Stimulated activated CD8-positive, alpha-beta memory T cell treated with anti-CD3 and anti-CD28 coated beads, Interleukin-7, amount 100 ng/mL, for 4 hours (primary cell): Measurements from ENCODE around the gene HMGB3.
"Not testable (repeated sequence)": the region's sequence is repeated elsewhere in the genome, so short reads cannot be mapped to it uniquely, and the experiment has no call there.

Source experiments
- DNase-seq, 2 donors: peaks; one replicate each; pipeline ENCODE4 v3.0.0-alpha.2; 2020; ENCODE audit warnings: low read depth in 2 of 2

The HMGB3 gene

DNA sequence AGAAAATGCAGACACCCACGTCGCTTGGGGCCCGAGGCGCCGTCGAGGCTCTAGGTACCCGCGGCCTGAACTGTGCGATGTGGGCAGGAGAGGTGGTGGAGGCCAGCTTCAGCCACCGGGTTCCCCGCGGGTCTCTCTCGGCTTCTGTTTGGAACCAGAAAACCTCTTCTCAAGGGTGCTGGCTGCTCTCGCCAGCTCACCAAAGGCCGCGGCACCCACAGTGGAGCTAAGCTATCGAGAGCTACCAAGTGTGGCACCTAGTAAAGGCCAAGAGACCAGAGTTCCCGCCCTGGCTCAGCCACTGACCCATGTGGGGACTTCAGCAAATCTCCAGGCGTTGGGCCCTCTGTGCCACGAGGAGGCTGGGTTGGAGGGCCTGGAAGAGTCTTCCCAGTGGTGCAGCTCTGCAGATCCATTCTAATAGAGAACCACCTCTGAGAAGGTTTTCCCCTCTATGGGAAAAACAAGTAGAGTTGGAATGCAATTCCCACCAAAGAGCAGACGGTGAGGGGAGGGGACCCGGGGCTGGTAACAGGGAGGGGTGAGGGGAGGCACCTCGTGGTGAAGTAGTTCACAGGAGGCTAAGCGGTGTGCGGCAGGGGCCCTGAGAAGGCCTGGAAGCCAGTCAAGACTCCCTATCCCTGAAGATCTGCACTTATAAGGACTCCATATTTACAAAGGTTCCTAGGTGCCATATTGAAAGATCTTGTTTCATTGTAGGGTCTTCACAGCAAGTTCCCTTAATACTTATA is 5.5 kb upstream of the HMGB3 start:
- DNase-seq, result no peak

DNA sequence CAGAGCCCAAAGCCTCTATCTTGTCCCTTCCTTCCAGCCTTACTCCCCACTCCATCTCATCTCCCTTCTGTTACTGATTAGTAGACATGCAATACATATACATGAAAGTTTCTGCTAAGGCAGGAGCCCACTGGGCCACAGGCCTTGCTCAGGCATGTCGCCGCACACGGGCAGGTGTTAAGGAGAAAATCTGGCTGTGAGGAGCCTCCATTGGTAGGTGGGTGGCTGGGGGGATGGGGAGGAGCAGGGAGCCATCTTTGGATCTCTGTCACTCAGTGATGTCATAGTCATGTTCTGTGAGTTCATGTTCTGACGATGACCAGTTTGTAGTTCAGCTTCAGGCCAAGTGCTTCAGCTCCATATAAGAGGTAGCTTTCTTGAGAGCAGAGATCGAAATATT is 2.9 kb upstream of the HMGB3 start:
- DNase-seq, result no peak

DNA sequence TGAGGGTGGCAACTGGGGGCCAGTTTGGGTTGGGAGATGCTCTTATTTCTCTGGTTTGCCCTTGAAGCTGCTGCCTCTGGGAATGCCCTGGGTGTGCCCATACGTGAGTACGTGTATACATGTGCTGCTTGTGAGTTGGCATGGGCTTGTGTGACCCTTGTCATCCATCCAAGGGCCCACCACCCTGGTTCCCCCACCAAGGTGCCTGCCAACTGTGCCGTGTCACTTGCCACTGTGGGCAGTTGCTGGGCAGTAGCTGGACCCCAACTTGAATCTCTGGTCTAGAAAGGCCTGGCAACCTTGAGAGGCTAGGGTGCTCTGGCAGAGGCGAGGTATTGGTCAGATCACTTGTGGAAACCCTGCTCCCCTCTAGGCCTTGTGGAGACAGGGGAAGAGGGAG is 2.4 kb upstream of the HMGB3 start:
- no peak for DNase-seq

- DNase-seq, result no peak
Observed at GRCh38 chrX:150982235-150982787, 824 bp upstream of the HMGB3 start.

GRCh38 chrX:150983521-150984168 is 510 bp downstream of the HMGB3 start:
- no peak for DNase-seq

DNA sequence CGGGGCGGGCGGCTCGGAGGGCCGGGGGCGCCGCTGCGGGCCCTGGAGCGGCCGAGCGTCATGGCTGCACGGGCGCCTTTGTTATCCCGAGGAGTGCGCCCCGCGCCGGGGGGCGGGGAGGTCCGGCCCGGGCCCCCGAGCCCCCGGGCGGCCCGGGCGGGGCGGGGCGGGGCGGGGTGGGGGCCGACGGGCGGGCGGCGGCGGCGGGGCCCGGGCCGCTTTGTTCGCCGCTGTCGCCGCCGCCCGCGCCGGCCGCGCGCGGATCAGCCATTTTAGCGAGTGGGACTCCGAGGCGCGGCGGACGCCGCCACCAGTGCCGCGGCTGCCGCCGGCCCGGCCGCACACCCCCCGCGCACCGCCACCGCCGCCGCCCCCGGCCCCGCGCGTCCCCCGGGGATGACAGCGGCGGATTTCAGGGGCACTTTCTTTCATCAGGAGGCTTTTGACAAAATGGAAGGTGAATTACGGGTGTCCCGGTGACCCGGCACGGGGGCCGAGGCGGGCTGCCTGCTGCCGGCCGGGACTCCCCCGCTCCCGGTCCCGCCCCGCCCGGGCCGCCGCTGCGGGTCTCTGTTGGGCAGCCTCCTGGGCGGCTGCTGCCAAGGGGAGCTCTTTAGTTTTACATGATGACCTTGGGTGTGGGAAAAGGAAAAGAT is 1.2 kb downstream of the HMGB3 start:
- no peak for DNase-seq

DNA sequence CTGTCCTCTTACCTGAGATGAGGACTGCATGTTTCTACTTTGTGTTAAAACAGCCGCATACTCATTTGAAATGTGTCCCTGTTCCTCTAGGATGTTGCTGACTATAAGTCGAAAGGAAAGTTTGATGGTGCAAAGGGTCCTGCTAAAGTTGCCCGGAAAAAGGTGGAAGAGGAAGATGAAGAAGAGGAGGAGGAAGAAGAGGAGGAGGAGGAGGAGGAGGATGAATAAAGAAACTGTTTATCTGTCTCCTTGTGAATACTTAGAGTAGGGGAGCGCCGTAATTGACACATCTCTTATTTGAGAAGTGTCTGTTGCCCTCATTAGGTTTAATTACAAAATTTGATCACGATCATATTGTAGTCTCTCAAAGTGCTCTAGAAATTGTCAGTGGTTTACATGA is 4.6 kb downstream of the HMGB3 start:
- DNase-seq, result not testable (repeated sequence)

GRCh38 chrX:150989420-150989819 is 6.3 kb downstream of the HMGB3 start:
- no peak for DNase-seq

GRCh38 chrX:150990910-150991309 is 7.8 kb downstream of the HMGB3 start:
- DNase-seq, result no peak

GRCh38 chrX:151000861-151001331 is 17.8 kb downstream of the HMGB3 start:
- no peak for DNase-seq

DNA sequence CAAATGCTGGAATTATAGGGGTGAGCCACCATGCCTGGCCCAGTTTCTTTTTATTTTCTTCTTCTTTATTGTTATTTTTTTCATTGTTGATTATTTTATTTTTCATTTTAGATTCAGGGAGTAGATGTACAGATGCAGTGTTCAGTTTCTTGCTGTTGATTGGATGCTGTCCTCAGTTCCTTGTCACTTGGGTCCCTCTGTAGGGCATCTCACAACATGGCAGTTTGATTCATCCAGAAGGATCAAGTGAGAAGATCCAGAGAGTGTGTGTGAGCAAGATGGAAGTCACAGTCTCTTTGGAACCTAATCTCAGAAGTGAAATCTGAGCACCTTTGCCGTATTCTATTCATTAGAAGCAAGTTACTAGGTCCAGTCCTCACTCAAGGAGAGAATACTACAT is 20.9 kb downstream of the HMGB3 start:
- DNase-seq, result no peak

GRCh38 chrX:151006410-151007109 is 23.4 kb downstream of the HMGB3 start:
- DNase-seq, result no peak

DNA sequence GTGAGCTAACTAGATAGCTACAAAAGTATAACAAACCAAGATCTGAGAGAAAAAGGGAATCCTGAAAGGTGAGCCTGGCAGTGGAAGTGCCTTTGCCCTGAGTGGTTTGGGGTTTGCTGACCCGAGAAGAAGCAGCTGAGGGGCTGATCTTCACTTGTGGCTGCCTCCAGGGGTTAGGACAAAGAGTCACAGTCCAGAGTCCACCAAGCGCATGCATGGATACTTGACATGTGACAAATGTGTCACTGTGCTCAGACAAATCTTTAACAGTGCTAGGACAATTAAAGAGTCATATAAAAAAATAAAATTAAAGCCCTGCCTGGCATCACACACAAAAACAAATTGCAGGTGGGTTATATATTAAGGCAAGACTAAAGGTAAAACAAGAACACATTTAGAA is 26.4 kb downstream of the HMGB3 start:
- DNase-seq, result no peak

GRCh38 chrX:151013164-151013743 is 30.1 kb downstream of the HMGB3 start:
- no peak for DNase-seq

GRCh38 chrX:151015684-151016083 is 32.5 kb downstream of the HMGB3 start:
- no peak for DNase-seq

GRCh38 chrX:151019856-151020255 is 36.7 kb downstream of the HMGB3 start:
- DNase-seq, result no peak

GRCh38 chrX:151030845-151031244 is 47.7 kb downstream of the HMGB3 start:
- no peak for DNase-seq

GRCh38 chrX:151031391-151031975 is 48.3 kb downstream of the HMGB3 start:
- no peak for DNase-seq

DNA sequence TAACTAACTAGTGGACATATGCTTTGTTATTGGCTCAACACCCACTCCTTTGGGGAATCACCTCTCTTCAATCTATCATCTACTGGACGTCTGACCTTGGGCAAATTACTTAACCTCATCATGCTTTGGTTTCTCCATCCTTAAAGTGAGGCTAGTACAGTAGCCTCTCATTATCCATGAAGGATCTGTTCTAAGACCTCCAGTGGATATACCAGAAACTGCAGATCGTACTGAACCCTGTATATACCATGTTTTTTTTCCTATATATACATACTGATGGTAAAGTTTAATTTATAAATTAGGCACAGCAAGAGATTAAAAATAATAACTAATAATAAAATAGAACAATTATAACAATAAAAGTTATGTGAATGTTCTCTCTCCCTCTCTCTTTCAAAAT is 56.2 kb downstream of the HMGB3 start:
- DNase-seq, result no peak
